GM12878 (cell line): ENCODE measurements around the gene RPL38. TPM values are rescaled to one million over a fixed set of nuclear protein-coding genes. Genes with fewer than 3 reads are reported as not detected.

ENCODE experiments used
- ATAC-seq: fragments of 200-7000 bp; cut with Tn5 transposase; 3 replicates; pipeline ENCODE4 v1.9.1; 2020; ENCODE audit warnings: mild to moderate bottlenecking, moderate library complexity
- BruUV-seq: library from RNA; stranded (reverse); fragments of 400-500 nt; replicated peaks from 2 replicates; lab custom pipeline; 2021; lab: Mats Ljungman, UMichigan
- CTCF ChIA-PET: fragments of 300-600 bp; sonication (Branson Sonifier 250); formaldehyde crosslinking; extraction: SDS; loops from one replicate; lab custom pipeline; 2021; ENCODE audit warnings: inconsistent platforms; lab: Yijun Ruan, JAX
- POLR2A ChIA-PET: fragments of 350-600 bp; formaldehyde crosslinking; extraction: SDS; loops from one replicate; lab custom pipeline; 2021; ENCODE audit warnings: inconsistent platforms; lab: Charles Lee
- RAD21 ChIA-PET: fragments of 300-600 bp; sonication (Branson Sonifier 250); formaldehyde crosslinking; loops from one replicate; lab custom pipeline; 2023; ENCODE audit warnings: antibody characterized with exemption; ENCODE audit not compliant: unreplicated experiment; lab: Charles Lee
- SMC1A ChIA-PET: fragments of 300-600 bp; sonication (Branson Sonifier 250); formaldehyde crosslinking; loops from one replicate; lab custom pipeline; 2023; ENCODE audit not compliant: unreplicated experiment, uncharacterized antibody; lab: Charles Lee
- DNase-seq: peaks from one replicate; pipeline ENCODE4 v3.0.0-alpha.2; 2011; ENCODE audit warnings: low read depth, low spot score
- FAIRE-seq: peaks from 3 replicates; lab custom pipeline; 2011; peaks lifted over from hg19 to GRCh38; lab: Jason Lieb, UNC
- H2AFZ ChIP-seq: 2 replicates; pipeline ENCODE4 v1.6.0; 2011; ENCODE audit warnings: low read depth, low read length, control low read depth; ENCODE audit not compliant: control insufficient read depth
- H3K27ac ChIP-seq: 2 replicates; pipeline ENCODE4 v1.5.1; 2011; ENCODE audit warnings: control low read depth; ENCODE audit not compliant: control insufficient read depth, insufficient read depth
- H3K27me3 ChIP-seq, 2 experiments: replicated peaks in 1 of 2; 2 replicates each; pipeline versions ENCODE4 v1.6.0 to v1.6.1; 2011; ENCODE audit warnings: low read length in 1 of 2; ENCODE audit not compliant: control insufficient read depth in 2 of 2, insufficient read depth in 2 of 2
- H3K36me3 ChIP-seq, 2 experiments: 2 replicates each; pipeline ENCODE4 v1.5.1; 2011; ENCODE audit warnings: low read length in 1 of 2; ENCODE audit not compliant: control insufficient read depth in 2 of 2, insufficient read depth in 2 of 2
- H3K4me1 ChIP-seq: 2 replicates; pipeline ENCODE4 v1.6.1; 2011; ENCODE audit warnings: mild to moderate bottlenecking, low read length, moderate library complexity, mixed read lengths; ENCODE audit not compliant: control insufficient read depth, insufficient read depth
- H3K4me2 ChIP-seq: 2 replicates; pipeline ENCODE4 v1.6.0; 2011; ENCODE audit warnings: control low read depth; ENCODE audit not compliant: control insufficient read depth, insufficient read depth
- H3K4me3 ChIP-seq: fragments of 200-600 bp; sonication (generic); 2 replicates; pipeline ENCODE4 v1.5.1; 2016
- H3K79me2 ChIP-seq: 2 replicates; pipeline ENCODE4 v1.6.0; 2011; ENCODE audit warnings: low read length; ENCODE audit not compliant: control insufficient read depth, insufficient read depth
- H3K9ac ChIP-seq: 2 replicates; pipeline ENCODE4 v1.8.0; 2011; ENCODE audit warnings: low read length, control low read depth, mixed read lengths; ENCODE audit not compliant: control insufficient read depth, insufficient read depth
- H3K9me3 ChIP-seq: replicated peaks from 3 replicates; pipeline ENCODE4 v1.5.1; 2011; ENCODE audit warnings: mild to moderate bottlenecking, low read length; ENCODE audit not compliant: control insufficient read depth, insufficient read depth
- H4K20me1 ChIP-seq: 2 replicates; pipeline ENCODE4 v1.6.0; 2011; ENCODE audit not compliant: control insufficient read depth, insufficient read depth
- CBFB ChIP-seq: IDR thresholded peaks from 2 replicates; pipeline ENCODE4 v1.6.1; 2016; ENCODE audit warnings: antibody characterized with exemption, low read depth
- EED ChIP-seq: sonication (generic); IDR thresholded peaks from 2 replicates; pipeline ENCODE4 v1.6.1; 2016; ENCODE audit warnings: antibody characterized with exemption, low read depth
- ETV6 ChIP-seq, 2 experiments: fragments of 450-650 bp in 1 of 2; IDR thresholded peaks in 1 of 2; conservative IDR thresholded peaks in 1 of 2; 2 replicates each; pipeline ENCODE4 v1.6.1; 2014; ENCODE audit warnings: antibody characterized with exemption in 1 of 2, borderline replicate concordance in 1 of 2, low read depth in 1 of 2, mild to moderate bottlenecking in 1 of 2, moderate library complexity in 1 of 2
- FOS ChIP-seq: IDR thresholded peaks from 3 replicates; pipeline ENCODE4 v1.6.1; 2011; ENCODE audit warnings: borderline replicate concordance; ENCODE audit not compliant: insufficient read length; ENCODE audit errors: extremely low read depth
- HCFC1 ChIP-seq: fragments of 150-350 bp; IDR thresholded peaks from 2 replicates; pipeline ENCODE4 v1.6.1; 2014; ENCODE audit warnings: low read length
- JUND ChIP-seq: IDR thresholded peaks from 2 replicates; pipeline ENCODE4 v1.6.1; 2012; ENCODE audit warnings: low read depth, mild to moderate bottlenecking, low read length, improper control_type of control experiment, moderate library complexity
- KAT2A ChIP-seq: conservative IDR thresholded peaks from 2 replicates; pipeline ENCODE4 v1.6.1; 2011; ENCODE audit warnings: low read depth, low read length; ENCODE audit not compliant: control insufficient read depth
- MXI1 ChIP-seq: fragments of 150-350 bp; IDR thresholded peaks from 2 replicates; pipeline ENCODE4 v1.6.1; 2011; ENCODE audit warnings: low read depth, mild to moderate bottlenecking, inconsistent platforms, low read length, improper control_type of control experiment
- NBN ChIP-seq: fragments of 450-650 bp; IDR thresholded peaks from 2 replicates; pipeline ENCODE4 v1.6.1; 2016
- RELB ChIP-seq: fragments of 450-650 bp; IDR thresholded peaks from 2 replicates; pipeline ENCODE4 v1.6.1; 2017; ENCODE audit warnings: low read depth, mild to moderate bottlenecking, moderate library complexity
- RFX5 ChIP-seq: IDR thresholded peaks from 2 replicates; pipeline ENCODE4 v1.6.1; 2011; ENCODE audit warnings: low read depth, low read length, improper control_type of control experiment
- STAT3 ChIP-seq: IDR thresholded peaks from 2 replicates; pipeline ENCODE4 v1.6.1; 2011; ENCODE audit warnings: low read depth, low read length, improper control_type of control experiment
- TBL1XR1 ChIP-seq: IDR thresholded peaks from 2 replicates; pipeline ENCODE4 v1.6.1; 2012; ENCODE audit warnings: low read depth, low read length, improper control_type of control experiment
- TCF12 ChIP-seq: IDR thresholded peaks from 2 replicates; pipeline ENCODE4 v1.6.1; 2011; ENCODE audit warnings: low read depth, mild to moderate bottlenecking, low read length
- TCF7 ChIP-seq: IDR thresholded peaks from 2 replicates; pipeline ENCODE4 v1.6.1; 2014; ENCODE audit warnings: antibody characterized with exemption, borderline replicate concordance
- ZNF274 ChIP-seq: IDR thresholded peaks from one replicate; pipeline ENCODE4 v1.8.0; 2011; ENCODE audit not compliant: insufficient read length, insufficient read depth
- ZSCAN29 ChIP-seq: fragments of 450-650 bp; IDR thresholded peaks from 2 replicates; pipeline ENCODE4 v1.6.1; 2017; ENCODE audit warnings: mild to moderate bottlenecking, moderate library complexity
- WGBS: methylation state at CpG from one replicate; pipeline ENCODE4 v1.1.6; 2016; ENCODE audit warnings: low lambda C conversion rate; ENCODE audit not compliant: insufficient replicate concordance, insufficient coverage; ENCODE audit errors: missing lambda C conversion rate; 5-methylcytosine and 5-hydroxymethylcytosine counted together
- in situ Hi-C: fragments of 300-500 bp; cut with MboI; formaldehyde crosslinking; loops from 9 replicates; pipeline ENCODE4 v1.14.3; 2018; ENCODE audit warnings: mixed read lengths
- intact Hi-C: fragments of 100-400 bp; cut with micrococcal nuclease; formaldehyde crosslinking; loops from one replicate; pipeline ENCODE4 v1.14.2; 2022; ENCODE audit not compliant: unreplicated experiment
- polyA plus RNA-seq, 11 experiments: library from polyadenylated mRNA; depleted of rRNA in 4 of 11; unstranded in 6 of 11; stranded (reverse) in 5 of 11; fragments of >200 nt; fragmentation: Nextera tagmentation in 4 of 11; fragmentation: Illumina TruSeq in 1 of 11; extraction: Ambion mirVana in 4 of 11; extraction: Trizol in 1 of 11; gene quantifications; 1 replicate in 1 of 11; 2 replicates in 10 of 11; pipeline versions ENCODE4 v1.2.1 to v1.2.3, GENCODE V29; 2011 to 2016; ENCODE audit warnings: inconsistent platforms in 2 of 11, missing spikeins in 2 of 11, low read depth in 1 of 11
- total RNA-seq, 4 experiments: library from RNA; depleted of rRNA in 3 of 4; stranded (reverse); fragments of >200 nt in 3 of 4; fragmentation: Illumina TruSeq in 1 of 4; extraction: Trizol in 1 of 4; gene quantifications; 2 replicates each; pipeline versions ENCODE4 v1.2.1 to v1.2.3, GENCODE V29; 2013 to 2021

The RPL38 gene
- total and polyA plus RNA-seq, 10 of the 15 experiments (the other 5 are each of a cell fraction or from before 2014, with no cell fraction given), result 1,318 to 4,938 (median 2,673) TPM

- ChIA-PET POLR2A (no interaction called here), SMC1A (no interaction called here), RAD21 (no interaction called here), CTCF (interaction anchor here (1.4 kb wide), 1 partner anchor 19 kb away, joined by 3 read pairs; no protein-coding TSS in a partner anchor)
- DNase-seq, result no peak
- FAIRE-seq, result no peak
- Histone ChIP-seq H3K9me3 (no peaks in the 10 kb centered on the region), H3K4me2 (no peak overlapping the region), H2AFZ (no peak overlapping the region), H3K27me3 (peaks cover 0 to 2% of the 10 kb centered on the region in 2 experiments; a peak in 3 of 4 replicates), H3K27ac (no peak overlapping the region), H4K20me1 (no peaks in the 10 kb centered on the region), H3K4me1 (no peaks in the 10 kb centered on the region), H3K4me3 (no peak overlapping the region), H3K9ac (no peak overlapping the region), H3K36me3 (no peaks in the 10 kb centered on the region), H3K79me2 (no peaks in the 10 kb centered on the region)
- ATAC-seq, result no peak
- TF ChIP-seq TCF12 (no peak), ZNF274 (no peak)
- no TSS peak for BruUV-seq
- intact Hi-C loops, result loop anchor here (10.0 kb wide), 1 partner anchor 185 kb away; no protein-coding TSS in a partner anchor
- in situ Hi-C loops, result loop anchor here (10.0 kb wide), 2 partner anchors 55 to 745 kb away; no protein-coding TSS in a partner anchor
- 13% methylated on average over 4 of the region's 4 CpGs for WGBS
Observed at GRCh38 chr17:74179576-74179975, 23.9 kb upstream of the RPL38 start.

GRCh38 chr17:74180336-74180735, 23.1 kb upstream of the RPL38 start:
- no peak overlapping the region for H2AFZ ChIP-seq
- H3K9ac ChIP-seq, result no peak overlapping the region
- no peaks in the 10 kb centered on the region for H3K4me1 ChIP-seq
- peaks cover 0 to 2% of the 10 kb centered on the region in 2 experiments; a peak in 2 of 4 replicates for H3K27me3 ChIP-seq
- WGBS, result 32% methylated on average over 8 of the region's 8 CpGs
- no TSS peak for BruUV-seq
- no peaks in the 10 kb centered on the region for H3K36me3 ChIP-seq
- no peaks in the 10 kb centered on the region for H3K79me2 ChIP-seq
- SMC1A ChIA-PET, result no interaction called here
- H3K4me2 ChIP-seq, result no peak overlapping the region
- no peaks in the 10 kb centered on the region for H4K20me1 ChIP-seq
- TF ChIP-seq ZNF274 (no peak), EED (no peak), KAT2A (no peak), ZSCAN29 (no peak), NBN (no peak), STAT3 (no peak), CBFB (no peak), FOS (no peak), TCF7 (no peak), RELB (no peak), ETV6 (conservative IDR thresholded peaks at IDR 0.05 in 1 of 2, IDR thresholded peaks at IDR 0.05 in 1 of 2; ENCODE audit: borderline replicate concordance in 1 of 2, low read depth in 1 of 2) (no peak), MXI1 (no peak), JUND (no peak), TBL1XR1 (no peak), HCFC1 (no peak), RFX5 (no peak)
- no peak overlapping the region for H3K4me3 ChIP-seq
- DNase-seq, result no peak
- ATAC-seq, result no peak
- no peak overlapping the region for H3K27ac ChIP-seq
- in situ Hi-C loops (no loop called here), intact Hi-C loops (no loop called here)
- no peaks in the 10 kb centered on the region for H3K9me3 ChIP-seq
- CTCF ChIA-PET, result interaction anchor here (1.4 to 3.5 kb wide), 2 partner anchors 18 to 89 kb away, joined by 3 to 19 read pairs; no protein-coding TSS in a partner anchor
- POLR2A ChIA-PET, result no interaction called here
- RAD21 ChIA-PET, result no interaction called here
- FAIRE-seq, result no peak
